ENCODE results near the gene LAD1.

DNA sequence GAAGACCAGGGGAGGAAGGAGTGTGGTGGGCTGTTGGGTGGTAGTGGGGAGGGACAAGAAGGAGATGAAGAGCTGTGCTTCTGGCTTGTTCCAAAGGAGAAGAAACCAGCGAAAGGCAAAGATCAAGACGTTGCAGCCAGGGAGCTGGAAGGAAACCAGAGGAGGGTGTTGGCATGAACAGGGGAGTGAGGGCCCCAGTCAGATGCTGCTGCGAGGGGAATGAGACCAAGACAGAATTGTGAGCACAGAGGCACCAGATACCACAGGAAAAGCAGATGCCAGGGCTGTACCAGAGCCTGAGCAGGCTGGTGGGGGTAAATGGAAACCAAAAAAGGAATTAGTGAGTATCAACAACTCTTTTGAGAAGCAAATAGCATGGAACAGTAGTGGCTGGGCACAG lies 6.0 kb downstream of the LAD1 start:
- TF ChIP-seq, protein P1, sequence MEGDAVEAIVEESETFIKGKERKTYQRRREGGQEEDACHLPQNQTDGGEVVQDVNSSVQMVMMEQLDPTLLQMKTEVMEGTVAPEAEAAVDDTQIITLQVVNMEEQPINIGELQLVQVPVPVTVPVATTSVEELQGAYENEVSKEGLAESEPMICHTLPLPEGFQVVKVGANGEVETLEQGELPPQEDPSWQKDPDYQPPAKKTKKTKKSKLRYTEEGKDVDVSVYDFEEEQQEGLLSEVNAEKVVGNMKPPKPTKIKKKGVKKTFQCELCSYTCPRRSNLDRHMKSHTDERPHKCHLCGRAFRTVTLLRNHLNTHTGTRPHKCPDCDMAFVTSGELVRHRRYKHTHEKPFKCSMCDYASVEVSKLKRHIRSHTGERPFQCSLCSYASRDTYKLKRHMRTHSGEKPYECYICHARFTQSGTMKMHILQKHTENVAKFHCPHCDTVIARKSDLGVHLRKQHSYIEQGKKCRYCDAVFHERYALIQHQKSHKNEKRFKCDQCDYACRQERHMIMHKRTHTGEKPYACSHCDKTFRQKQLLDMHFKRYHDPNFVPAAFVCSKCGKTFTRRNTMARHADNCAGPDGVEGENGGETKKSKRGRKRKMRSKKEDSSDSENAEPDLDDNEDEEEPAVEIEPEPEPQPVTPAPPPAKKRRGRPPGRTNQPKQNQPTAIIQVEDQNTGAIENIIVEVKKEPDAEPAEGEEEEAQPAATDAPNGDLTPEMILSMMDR (conservative IDR thresholded peaks at IDR 0.05; ENCODE audit: low read depth, low read length) = no peak
- TF ChIP-seq BHLHE40 (IDR thresholded peaks at IDR 0.05; ENCODE audit: low read depth, low read length) = no peak
- TF ChIP-seq, protein P2, sequence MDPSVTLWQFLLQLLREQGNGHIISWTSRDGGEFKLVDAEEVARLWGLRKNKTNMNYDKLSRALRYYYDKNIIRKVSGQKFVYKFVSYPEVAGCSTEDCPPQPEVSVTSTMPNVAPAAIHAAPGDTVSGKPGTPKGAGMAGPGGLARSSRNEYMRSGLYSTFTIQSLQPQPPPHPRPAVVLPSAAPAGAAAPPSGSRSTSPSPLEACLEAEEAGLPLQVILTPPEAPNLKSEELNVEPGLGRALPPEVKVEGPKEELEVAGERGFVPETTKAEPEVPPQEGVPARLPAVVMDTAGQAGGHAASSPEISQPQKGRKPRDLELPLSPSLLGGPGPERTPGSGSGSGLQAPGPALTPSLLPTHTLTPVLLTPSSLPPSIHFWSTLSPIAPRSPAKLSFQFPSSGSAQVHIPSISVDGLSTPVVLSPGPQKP (IDR thresholded peaks at IDR 0.05; ENCODE audit: borderline replicate concordance, low read depth, low read length) = no peak
- TF ChIP-seq POLR2A (IDR thresholded peaks at IDR 0.05; ENCODE audit: low read depth, low read length) = no peak
- TF ChIP-seq CEBPB (IDR thresholded peaks at IDR 0.05; ENCODE audit: low read depth, low read length) = no peak
- TF ChIP-seq CHD1 (IDR thresholded peaks at IDR 0.05; ENCODE audit: low read depth, low read length) = no peak
- no peak for TF ChIP-seq RAD21 (IDR thresholded peaks at IDR 0.05; ENCODE audit: low read length)
- TF ChIP-seq MXI1 (IDR thresholded peaks at IDR 0.05; ENCODE audit: borderline replicate concordance, low read depth, low read length) = no peak
- TF ChIP-seq MAZ (IDR thresholded peaks at IDR 0.05; ENCODE audit: borderline replicate concordance, low read depth, low read length) = no peak
- TF ChIP-seq, protein P3, sequence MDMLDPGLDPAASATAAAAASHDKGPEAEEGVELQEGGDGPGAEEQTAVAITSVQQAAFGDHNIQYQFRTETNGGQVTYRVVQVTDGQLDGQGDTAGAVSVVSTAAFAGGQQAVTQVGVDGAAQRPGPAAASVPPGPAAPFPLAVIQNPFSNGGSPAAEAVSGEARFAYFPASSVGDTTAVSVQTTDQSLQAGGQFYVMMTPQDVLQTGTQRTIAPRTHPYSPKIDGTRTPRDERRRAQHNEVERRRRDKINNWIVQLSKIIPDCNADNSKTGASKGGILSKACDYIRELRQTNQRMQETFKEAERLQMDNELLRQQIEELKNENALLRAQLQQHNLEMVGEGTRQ (IDR thresholded peaks at IDR 0.05; ENCODE audit: low read depth, low read length) = no peak
- no peak for TF ChIP-seq SMC3 (IDR thresholded peaks at IDR 0.05; ENCODE audit: low read depth, low read length)
